Hematopoietic multipotent progenitor cell treated with erythropoietin and hydrocortisone succinate and interleukin-3 and kit ligand, for 17 days (in vitro differentiated cells): ENCODE measurements around the gene FAM149B1.

Experiments used
- DNase-seq: peaks from one replicate; pipeline ENCODE4 v3.0.0-alpha.2; 2015; ENCODE audit warnings: low spot score

FAM149B1 gene

DNA sequence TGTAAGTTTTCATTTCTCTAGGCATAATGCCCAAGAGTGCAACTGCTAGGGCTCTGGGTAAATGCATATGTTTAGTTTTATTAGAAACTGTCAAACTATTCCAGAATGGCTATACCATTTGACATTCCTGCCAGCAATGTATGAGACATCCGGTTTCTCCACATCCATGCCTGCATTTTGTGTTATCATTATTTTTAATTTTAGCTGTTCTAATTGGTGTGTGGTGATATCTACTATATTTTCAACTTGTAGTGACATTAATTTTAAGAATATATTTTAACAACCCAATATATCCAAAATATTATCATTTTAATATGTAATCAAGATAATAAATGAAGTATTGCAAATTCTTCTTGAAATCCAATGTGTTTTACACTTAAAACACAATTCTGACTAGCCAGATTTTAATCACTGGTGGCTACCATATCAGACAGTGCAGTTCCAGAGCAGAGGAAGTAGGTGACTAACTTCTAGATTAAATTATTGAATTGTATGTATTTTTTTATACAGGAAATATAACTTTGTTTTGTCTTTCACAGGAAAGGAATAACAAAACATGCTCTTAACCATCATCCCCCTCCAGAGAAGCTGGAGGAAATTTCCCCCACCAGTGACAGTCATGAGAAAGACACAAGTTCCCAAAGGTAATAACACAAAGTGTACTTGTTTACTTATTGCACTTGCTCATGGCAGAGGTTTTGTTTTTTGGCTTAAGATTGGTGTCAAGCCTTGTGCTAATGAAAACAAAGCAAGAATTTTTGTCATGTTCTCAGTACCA is 6.4 kb downstream of the FAM149B1 start:
- no peak for DNase-seq

- no peak for DNase-seq
Observed at GRCh38 chr10:73182568-73182967, 14.6 kb downstream of the FAM149B1 start.

- DNase-seq: no peak
Observed at GRCh38 chr10:73183667-73184281, 15.9 kb downstream of the FAM149B1 start.

GRCh38 chr10:73186266-73186665 is 18.3 kb downstream of the FAM149B1 start:
- DNase-seq: no peak

- no peak for DNase-seq
Observed at GRCh38 chr10:73190188-73190587, 22.3 kb downstream of the FAM149B1 start.

- DNase-seq: no peak
Observed at GRCh38 chr10:73205081-73205480, 37.2 kb downstream of the FAM149B1 start.

DNA sequence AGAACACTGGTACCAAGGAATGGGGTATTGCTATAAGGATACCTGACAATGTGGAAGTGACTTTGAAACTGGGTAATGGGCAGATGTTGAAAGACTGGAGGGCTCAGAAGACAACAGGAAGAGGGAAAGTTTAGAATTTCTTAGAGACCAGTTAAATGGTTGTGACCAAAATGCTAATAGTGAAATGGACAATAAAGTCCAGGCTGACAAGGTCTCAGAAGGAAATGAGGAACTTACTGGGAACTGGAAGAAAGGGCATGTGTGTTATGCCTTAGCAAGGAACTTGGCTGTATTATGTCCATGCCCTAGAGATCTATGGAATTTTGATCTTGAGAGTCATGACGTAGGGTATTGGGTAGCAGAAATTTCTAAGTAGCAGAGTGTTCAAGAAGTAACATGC is 38.0 kb downstream of the FAM149B1 start:
- no peak for DNase-seq

DNA sequence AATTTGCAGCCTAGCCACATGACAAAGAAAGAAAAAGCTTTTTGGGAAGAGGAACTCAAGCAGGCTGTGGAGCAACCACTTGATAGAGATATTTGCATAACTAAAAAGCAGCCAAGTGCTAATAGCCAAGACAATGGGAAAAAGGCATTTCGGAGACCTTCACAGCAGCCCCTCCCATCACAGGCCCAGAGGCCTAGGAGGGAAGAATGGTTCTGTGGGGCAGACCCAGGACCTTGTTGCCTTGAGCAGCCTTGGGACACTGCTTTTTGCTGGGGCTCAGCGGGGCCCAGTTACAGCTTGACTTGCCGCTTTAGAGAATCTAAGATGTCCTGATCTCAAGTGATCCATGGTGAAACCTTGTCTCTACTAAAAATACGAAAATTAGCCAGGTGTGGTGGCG is 38.5 kb downstream of the FAM149B1 start:
- DNase-seq: no peak

GRCh38 chr10:73207883-73208282 is 40.0 kb downstream of the FAM149B1 start:
- DNase-seq: no peak

GRCh38 chr10:73209705-73210104 is 41.8 kb downstream of the FAM149B1 start:
- DNase-seq: no peak

DNA sequence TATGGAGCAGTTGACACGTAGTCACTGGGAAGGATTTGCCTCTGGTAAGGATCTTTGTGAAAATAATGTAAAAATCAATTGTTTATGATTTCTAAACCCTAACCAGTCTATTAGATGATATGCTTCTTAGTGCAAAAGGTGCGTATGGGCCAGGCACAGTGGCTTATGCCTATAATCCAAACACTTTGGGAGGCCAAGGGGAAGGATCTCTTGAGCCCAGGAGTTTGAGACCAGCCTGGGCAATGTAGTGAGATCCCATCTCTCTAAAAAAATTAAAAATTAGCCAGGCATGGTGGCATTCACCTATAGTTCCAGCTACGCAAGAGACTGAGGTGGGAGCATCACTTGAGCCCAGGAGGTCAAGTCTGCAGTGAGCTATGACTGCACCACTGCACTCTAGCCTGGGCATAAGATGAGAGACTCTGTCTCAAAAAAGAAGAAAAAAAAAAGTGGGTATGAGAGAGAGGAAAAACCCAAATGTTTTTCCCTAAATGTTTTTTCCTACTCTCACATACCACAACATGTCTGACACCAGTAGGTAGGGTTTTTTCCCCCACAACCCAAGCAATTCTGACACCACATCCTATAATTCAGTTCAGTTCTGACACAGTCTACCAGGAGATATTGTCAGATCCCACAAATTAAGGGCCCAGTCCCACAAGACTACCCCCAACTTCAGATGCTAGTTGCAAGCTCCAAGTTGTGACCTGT is 42.6 kb downstream of the FAM149B1 start:
- no peak for DNase-seq

- DNase-seq: no peak
Observed at GRCh38 chr10:73211106-73211811, 43.3 kb downstream of the FAM149B1 start.

GRCh38 chr10:73215749-73216148 is 47.8 kb downstream of the FAM149B1 start:
- no peak for DNase-seq

- DNase-seq: no peak
Observed at GRCh38 chr10:73217628-73218027, 49.7 kb downstream of the FAM149B1 start.

DNA sequence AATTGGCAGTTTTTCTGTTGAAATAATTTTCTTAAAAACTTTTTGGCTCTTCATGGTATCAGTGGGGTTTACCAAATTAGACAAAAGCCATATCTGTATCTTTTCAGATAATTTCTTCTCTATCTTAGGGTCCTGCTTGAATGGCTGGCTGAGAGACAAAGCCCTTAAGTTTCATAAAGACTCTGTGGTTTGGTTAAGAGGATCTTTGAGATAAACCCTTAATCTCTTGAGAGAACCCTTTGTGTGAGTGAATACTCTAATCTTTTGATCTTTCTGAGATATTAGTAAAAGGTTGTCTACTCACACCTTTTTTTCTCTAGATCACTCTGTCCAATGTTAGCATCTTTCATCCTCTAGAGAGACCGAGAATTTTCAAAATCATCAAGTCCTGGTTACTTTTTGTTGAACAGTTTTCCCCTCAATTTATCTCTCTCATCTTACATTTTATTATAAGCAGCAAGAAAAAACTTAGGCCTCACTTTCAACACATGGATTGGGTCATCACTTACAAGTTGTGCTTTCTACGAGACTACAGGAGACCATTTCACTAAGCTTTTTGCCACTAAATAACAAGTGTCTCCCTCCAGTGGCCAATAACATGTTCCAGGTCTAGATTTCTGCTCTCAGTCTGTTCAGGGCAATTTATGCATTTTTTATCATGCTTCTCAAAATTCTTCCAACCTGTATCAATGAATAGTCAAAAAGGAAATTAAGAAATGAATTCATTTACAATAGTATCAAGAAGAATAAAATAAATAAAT is 50.7 kb downstream of the FAM149B1 start:
- DNase-seq: peak; percentile 34

- no peak for DNase-seq
Observed at GRCh38 chr10:73219384-73219783, 51.5 kb downstream of the FAM149B1 start.

- no peak for DNase-seq
Observed at GRCh38 chr10:73220989-73221388, 53.1 kb downstream of the FAM149B1 start.

DNA sequence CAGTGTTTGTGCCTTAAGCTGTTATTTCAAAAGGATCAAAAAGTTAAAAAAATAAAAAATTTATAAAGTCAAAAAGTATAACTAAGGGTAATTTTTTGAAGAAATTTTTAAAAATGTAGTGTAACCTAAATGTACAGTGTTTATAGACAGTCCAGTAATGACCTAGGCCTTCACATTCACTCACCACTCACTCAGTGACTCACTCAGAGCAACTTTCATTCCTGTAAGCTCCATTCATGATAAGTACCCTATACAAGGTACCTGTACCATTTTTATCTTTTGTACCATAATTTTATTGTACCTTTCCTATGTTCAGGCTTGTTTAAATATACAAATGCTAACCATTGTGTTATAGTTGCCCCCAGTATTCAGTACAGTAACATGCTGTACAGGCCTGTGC is 57.6 kb downstream of the FAM149B1 start:
- no peak for DNase-seq

- DNase-seq: no peak
Observed at GRCh38 chr10:73226663-73227062, 58.7 kb downstream of the FAM149B1 start.

- DNase-seq: no peak
Observed at GRCh38 chr10:73228247-73228646, 60.3 kb downstream of the FAM149B1 start.

DNA sequence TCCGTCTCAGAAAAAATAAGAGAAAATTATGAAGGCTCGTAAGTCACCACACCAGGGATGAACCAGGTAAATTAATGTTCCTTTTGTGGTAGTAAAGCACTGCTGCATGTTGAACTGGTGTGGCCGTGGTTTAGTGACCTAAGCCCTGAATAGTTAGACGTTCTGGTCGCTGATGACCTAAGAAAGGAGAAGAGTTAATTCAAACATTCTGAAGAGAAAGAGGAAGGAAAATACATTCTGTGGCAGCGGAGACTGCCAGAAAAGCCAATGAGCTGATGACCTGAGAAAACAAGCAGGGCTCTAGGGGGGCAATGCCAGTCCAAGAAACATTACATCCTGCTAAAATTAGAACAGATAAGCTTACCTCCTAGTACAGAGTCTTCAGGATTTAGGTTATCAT is 61.6 kb downstream of the FAM149B1 start:
- DNase-seq: no peak

- peak; percentile 49 for DNase-seq
Observed at GRCh38 chr10:73232887-73233286, 65.0 kb downstream of the FAM149B1 start.
